OCI-LY3 (cell line): ENCODE data around the gene USP21.

Experiments used
- CTCF ChIP-seq: fragments of 200-600, 300-600 bp; sonication (generic); IDR thresholded peaks from 2 replicates; pipeline ENCODE4 v1.5.1; 2014; ENCODE audit warnings: antibody characterized with exemption, low read length, low read depth
- EZH2phosphoT487 ChIP-seq: fragments of 200-600 bp; shearing (Covaris generic); IDR thresholded peaks from 2 replicates; pipeline ENCODE4 v1.6.1; 2018; ENCODE audit warnings: antibody characterized with exemption, mixed run types, low read depth

GRCh38 chr1:161173711-161174110, 14.4 kb downstream of the USP21 start:
- TF ChIP-seq CTCF (no peak), EZH2phosphoT487 (no peak)
